HepG2 (cell line): ENCODE measurements around the gene SIVA1. TPM values are rescaled to one million over a fixed set of nuclear protein-coding genes. Genes with fewer than 3 reads are reported as not detected.

Experiments used
- ETV6 ChIP-seq: sonication (generic); formaldehyde crosslinking; conservative IDR thresholded peaks from 2 replicates; pipeline ENCODE4 v1.4.0; 2020; ENCODE audit warnings: missing genetic modification reagents
- KDM2A ChIP-seq: sonication (generic); formaldehyde crosslinking; IDR thresholded peaks from 2 replicates; pipeline ENCODE4 v1.4.0; 2020; ENCODE audit warnings: low read depth, missing genetic modification reagents, borderline replicate concordance
- KDM4B ChIP-seq: sonication (generic); formaldehyde crosslinking; IDR thresholded peaks from 2 replicates; pipeline ENCODE4 v1.4.0; 2020; ENCODE audit warnings: missing genetic modification reagents
- NKX3-1 ChIP-seq: sonication (generic); formaldehyde crosslinking; IDR thresholded peaks from 2 replicates; pipeline ENCODE4 v1.5.0; 2020; ENCODE audit warnings: missing genetic modification reagents
- ONECUT2 ChIP-seq: sonication (generic); formaldehyde crosslinking; IDR thresholded peaks from 2 replicates; pipeline ENCODE4 v1.4.0; 2020; ENCODE audit warnings: missing genetic modification reagents
- RBAK ChIP-seq: sonication (generic); formaldehyde crosslinking; IDR thresholded peaks from 2 replicates; pipeline ENCODE4 v1.5.1; 2020; ENCODE audit warnings: mild to moderate bottlenecking, missing genetic modification reagents
- TAF15 ChIP-seq: fragments of 200-400 bp; formaldehyde crosslinking; IDR thresholded peaks from one replicate; pipeline ENCODE4 v1.6.1; 2018; ENCODE audit warnings: mild to moderate bottlenecking, low read depth, low read length; ENCODE audit not compliant: poor library complexity, severe bottlenecking
- TMF1 ChIP-seq: sonication (generic); formaldehyde crosslinking; IDR thresholded peaks from 2 replicates; pipeline ENCODE4 v1.8.1; 2022; ENCODE audit warnings: low read depth, missing genetic modification reagents
- ZFX ChIP-seq: sonication (generic); formaldehyde crosslinking; IDR thresholded peaks from 2 replicates; pipeline ENCODE4 v1.4.0; 2020; ENCODE audit warnings: mild to moderate bottlenecking, low read depth, missing genetic modification reagents, moderate library complexity
- ZNF207 ChIP-seq: fragments of 450-650 bp; IDR thresholded peaks from 2 replicates; pipeline ENCODE4 v1.6.1; 2016; ENCODE audit warnings: antibody characterized with exemption, borderline replicate concordance
- ZNF263 ChIP-seq: sonication (generic); formaldehyde crosslinking; IDR thresholded peaks from 2 replicates; pipeline ENCODE4 v1.4.0; 2020; ENCODE audit warnings: missing genetic modification reagents
- ZNF292 ChIP-seq: sonication (generic); formaldehyde crosslinking; IDR thresholded peaks from 2 replicates; pipeline ENCODE4 v1.8.1; 2022; ENCODE audit warnings: mild to moderate bottlenecking, low read depth, missing genetic modification reagents, borderline replicate concordance
- ZNF333 ChIP-seq: sonication (generic); formaldehyde crosslinking; IDR thresholded peaks from 2 replicates; pipeline ENCODE4 v1.4.0; 2020; ENCODE audit warnings: mild to moderate bottlenecking, missing genetic modification reagents, borderline replicate concordance
- ZNF367 ChIP-seq: sonication (generic); formaldehyde crosslinking; IDR thresholded peaks from 2 replicates; pipeline ENCODE4 v1.4.0; 2020; ENCODE audit warnings: missing genetic modification reagents, borderline replicate concordance
- ZNF558 ChIP-seq: sonication (generic); formaldehyde crosslinking; IDR thresholded peaks from 2 replicates; pipeline ENCODE4 v1.9.0; 2022; ENCODE audit warnings: mild to moderate bottlenecking, missing genetic modification reagents, borderline replicate concordance
- ZNF607 ChIP-seq: sonication (generic); formaldehyde crosslinking; IDR thresholded peaks from 2 replicates; pipeline ENCODE4 v1.5.1; 2020; ENCODE audit warnings: missing genetic modification reagents, mild to moderate bottlenecking, borderline replicate concordance
- ZNF75D ChIP-seq: sonication (generic); formaldehyde crosslinking; IDR thresholded peaks from 2 replicates; pipeline ENCODE4 v1.8.1; 2023; ENCODE audit warnings: missing genetic modification reagents, mild to moderate bottlenecking, borderline replicate concordance
- polyA plus RNA-seq, 8 experiments: library from polyadenylated mRNA; depleted of rRNA in 3 of 8; stranded (reverse) in 7 of 8; unstranded in 1 of 8; fragments of >200 nt; fragmentation: Illumina TruSeq in 4 of 8; extraction: Trizol in 4 of 8; gene quantifications; 2 replicates each; pipeline versions ENCODE4 v1.2.1 to v1.2.3, GENCODE V29; 2011 to 2016; ENCODE audit warnings: low read depth in 4 of 8, missing spikeins in 1 of 8, mixed read lengths in 1 of 8; ENCODE audit not compliant: insufficient read depth in 1 of 8
- total RNA-seq, 5 experiments: library from RNA; depleted of rRNA; stranded (reverse); fragments of >200 nt; fragmentation: Illumina TruSeq; extraction: Trizol; gene quantifications; 2 replicates each; pipeline ENCODE4 v1.2.3, GENCODE V29; 2016; ENCODE audit warnings: low read depth in 1 of 5
- TF ChIP-seq, protein P1 (sequence below): sonication (generic); formaldehyde crosslinking; IDR thresholded peaks from 2 replicates; pipeline ENCODE4 v1.8.0; 2022; ENCODE audit warnings: low read depth, missing genetic modification reagents
- TF ChIP-seq, protein P2 (sequence below): sonication (generic); formaldehyde crosslinking; IDR thresholded peaks from 2 replicates; pipeline ENCODE4 v1.9.0; 2022; ENCODE audit warnings: low read depth, missing genetic modification reagents
- TF ChIP-seq, protein P3 (sequence below): sonication (generic); formaldehyde crosslinking; IDR thresholded peaks from 2 replicates; pipeline ENCODE4 v1.9.0; 2021; ENCODE audit warnings: missing genetic modification reagents, borderline replicate concordance
- TF ChIP-seq, protein P4 (sequence below): sonication (generic); formaldehyde crosslinking; conservative IDR thresholded peaks from 2 replicates; pipeline ENCODE4 v1.5.0; 2020; ENCODE audit warnings: missing genetic modification reagents

SIVA1 gene
- total and polyA plus RNA-seq, 2 of the 13 experiments (the other 11 are each of a cell fraction or from before 2014, with no cell fraction given) = 123 to 186 TPM

DNA sequence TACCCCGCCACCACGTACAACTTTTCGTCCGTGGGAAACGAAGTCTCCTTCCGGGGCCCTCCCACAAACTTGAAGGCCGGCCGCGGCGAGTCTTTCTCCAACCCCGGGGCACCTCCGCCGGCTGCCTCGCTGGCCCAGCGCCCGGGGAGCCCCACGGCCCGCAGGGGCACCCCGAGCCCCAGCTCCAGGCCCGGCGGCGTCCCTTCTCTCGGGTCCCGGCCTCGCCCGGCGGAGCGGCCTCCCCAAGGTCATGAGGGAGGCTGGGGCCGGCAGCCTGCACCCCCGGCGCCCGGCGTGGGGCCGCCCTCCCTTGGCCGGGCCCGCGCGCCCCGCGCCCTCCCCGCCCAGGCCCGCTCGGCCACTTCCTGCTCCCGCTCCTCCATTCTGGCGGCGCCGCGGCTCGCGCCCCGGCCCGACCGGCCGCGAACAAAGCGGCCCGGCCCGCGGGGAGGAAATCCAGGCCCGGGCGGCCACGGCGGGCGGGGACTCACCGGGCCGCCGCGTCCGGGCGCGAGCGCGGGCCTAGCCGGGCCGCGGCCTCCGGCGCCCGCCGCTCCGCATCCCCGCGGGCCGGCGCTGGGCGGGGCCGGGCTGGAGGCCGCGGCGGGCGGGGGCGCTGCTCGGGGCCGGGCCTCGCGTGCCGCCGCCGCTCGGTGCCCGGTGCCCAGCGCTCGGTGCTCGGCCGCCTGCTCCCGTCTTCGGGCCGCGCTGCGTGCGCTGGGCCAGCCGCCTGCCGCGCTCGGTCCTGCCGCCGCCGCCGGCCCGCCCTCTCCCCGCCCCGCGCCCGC lies 42.2 kb downstream of the SIVA1 start, which contains the start of gene AKT1 (continued):
- TF ChIP-seq ETV6 (CRISPR knock-in tag) = no peak
- TF ChIP-seq NKX3-1 (CRISPR knock-in tag) = no peak
- peak; percentile 1; the same call in 1 of the 2 replicates for TF ChIP-seq ZNF263
- no peak for TF ChIP-seq TMF1
- no peak for TF ChIP-seq RBAK (CRISPR knock-in tag)
- no peak for TF ChIP-seq TAF15
- no peak for TF ChIP-seq KDM2A (CRISPR knock-in tag)
- peak; percentile 48; the same call in 1 of the 2 replicates for TF ChIP-seq ZFX
- no peak for TF ChIP-seq KDM4B
- no peak for TF ChIP-seq ZNF367 (CRISPR knock-in tag)
- TF ChIP-seq ZNF292 (CRISPR knock-in tag) = no peak
- TF ChIP-seq ZNF607 (CRISPR knock-in tag) = no peak
- TF ChIP-seq, protein P1, sequence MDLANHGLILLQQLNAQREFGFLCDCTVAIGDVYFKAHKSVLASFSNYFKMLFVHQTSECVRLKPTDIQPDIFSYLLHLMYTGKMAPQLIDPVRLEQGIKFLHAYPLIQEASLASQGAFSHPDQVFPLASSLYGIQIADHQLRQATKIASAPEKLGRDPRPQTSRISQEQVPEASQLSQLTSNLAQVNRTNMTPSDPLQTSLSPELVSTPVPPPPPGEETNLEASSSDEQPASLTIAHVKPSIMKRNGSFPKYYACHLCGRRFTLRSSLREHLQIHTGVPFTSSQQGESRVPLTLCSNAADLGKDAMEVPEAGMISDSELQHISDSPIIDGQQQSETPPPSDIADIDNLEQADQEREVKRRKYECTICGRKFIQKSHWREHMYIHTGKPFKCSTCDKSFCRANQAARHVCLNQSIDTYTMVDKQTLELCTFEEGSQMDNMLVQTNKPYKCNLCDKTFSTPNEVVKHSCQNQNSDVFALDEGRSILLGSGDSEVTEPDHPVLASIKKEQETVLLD = 0 out of 2 replicates have a peak, but pooled peaks have one; percentile 18
- no peak for TF ChIP-seq ONECUT2 (CRISPR knock-in tag)
- TF ChIP-seq ZNF333 (CRISPR knock-in tag) = no peak
- no peak for TF ChIP-seq ZNF75D
- TF ChIP-seq ZNF558 (CRISPR knock-in tag) = no peak
- TF ChIP-seq, protein P2, sequence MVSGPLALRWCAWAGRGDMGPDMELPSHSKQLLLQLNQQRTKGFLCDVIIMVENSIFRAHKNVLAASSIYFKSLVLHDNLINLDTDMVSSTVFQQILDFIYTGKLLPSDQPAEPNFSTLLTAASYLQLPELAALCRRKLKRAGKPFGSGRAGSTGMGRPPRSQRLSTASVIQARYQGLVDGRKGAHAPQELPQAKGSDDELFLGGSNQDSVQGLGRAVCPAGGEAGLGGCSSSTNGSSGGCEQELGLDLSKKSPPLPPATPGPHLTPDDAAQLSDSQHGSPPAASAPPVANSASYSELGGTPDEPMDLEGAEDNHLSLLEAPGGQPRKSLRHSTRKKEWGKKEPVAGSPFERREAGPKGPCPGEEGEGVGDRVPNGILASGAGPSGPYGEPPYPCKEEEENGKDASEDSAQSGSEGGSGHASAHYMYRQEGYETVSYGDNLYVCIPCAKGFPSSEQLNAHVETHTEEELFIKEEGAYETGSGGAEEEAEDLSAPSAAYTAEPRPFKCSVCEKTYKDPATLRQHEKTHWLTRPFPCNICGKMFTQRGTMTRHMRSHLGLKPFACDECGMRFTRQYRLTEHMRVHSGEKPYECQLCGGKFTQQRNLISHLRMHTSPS = no peak
- TF ChIP-seq, protein P3, sequence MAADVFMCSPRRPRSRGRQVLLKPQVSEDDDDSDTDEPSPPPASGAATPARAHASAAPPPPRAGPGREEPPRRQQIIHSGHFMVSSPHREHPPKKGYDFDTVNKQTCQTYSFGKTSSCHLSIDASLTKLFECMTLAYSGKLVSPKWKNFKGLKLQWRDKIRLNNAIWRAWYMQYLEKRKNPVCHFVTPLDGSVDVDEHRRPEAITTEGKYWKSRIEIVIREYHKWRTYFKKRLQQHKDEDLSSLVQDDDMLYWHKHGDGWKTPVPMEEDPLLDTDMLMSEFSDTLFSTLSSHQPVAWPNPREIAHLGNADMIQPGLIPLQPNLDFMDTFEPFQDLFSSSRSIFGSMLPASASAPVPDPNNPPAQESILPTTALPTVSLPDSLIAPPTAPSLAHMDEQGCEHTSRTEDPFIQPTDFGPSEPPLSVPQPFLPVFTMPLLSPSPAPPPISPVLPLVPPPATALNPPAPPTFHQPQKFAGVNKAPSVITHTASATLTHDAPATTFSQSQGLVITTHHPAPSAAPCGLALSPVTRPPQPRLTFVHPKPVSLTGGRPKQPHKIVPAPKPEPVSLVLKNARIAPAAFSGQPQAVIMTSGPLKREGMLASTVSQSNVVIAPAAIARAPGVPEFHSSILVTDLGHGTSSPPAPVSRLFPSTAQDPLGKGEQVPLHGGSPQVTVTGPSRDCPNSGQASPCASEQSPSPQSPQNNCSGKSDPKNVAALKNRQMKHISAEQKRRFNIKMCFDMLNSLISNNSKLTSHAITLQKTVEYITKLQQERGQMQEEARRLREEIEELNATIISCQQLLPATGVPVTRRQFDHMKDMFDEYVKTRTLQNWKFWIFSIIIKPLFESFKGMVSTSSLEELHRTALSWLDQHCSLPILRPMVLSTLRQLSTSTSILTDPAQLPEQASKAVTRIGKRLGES (CRISPR knock-in tag) = no peak
- no peak for TF ChIP-seq ZNF207
- TF ChIP-seq, protein P4, sequence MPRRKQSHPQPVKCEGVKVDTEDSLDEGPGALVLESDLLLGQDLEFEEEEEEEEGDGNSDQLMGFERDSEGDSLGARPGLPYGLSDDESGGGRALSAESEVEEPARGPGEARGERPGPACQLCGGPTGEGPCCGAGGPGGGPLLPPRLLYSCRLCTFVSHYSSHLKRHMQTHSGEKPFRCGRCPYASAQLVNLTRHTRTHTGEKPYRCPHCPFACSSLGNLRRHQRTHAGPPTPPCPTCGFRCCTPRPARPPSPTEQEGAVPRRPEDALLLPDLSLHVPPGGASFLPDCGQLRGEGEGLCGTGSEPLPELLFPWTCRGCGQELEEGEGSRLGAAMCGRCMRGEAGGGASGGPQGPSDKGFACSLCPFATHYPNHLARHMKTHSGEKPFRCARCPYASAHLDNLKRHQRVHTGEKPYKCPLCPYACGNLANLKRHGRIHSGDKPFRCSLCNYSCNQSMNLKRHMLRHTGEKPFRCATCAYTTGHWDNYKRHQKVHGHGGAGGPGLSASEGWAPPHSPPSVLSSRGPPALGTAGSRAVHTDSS (CRISPR knock-in tag) = no peak
